Duodenal mucosa (tissue), 2 donors: Measurements from ENCODE around the gene NTRK3.

ENCODE experiments used
- H3K27ac ChIP-seq: one replicate; pipeline ENCODE4 v1.7.0; 2013; ENCODE audit warnings: low read depth, low read length
- H3K27me3 ChIP-seq, 2 donors: one replicate each; pipeline ENCODE4 v1.7.0; 2013; ENCODE audit warnings: low read length in 2 of 2, control low read depth in 1 of 2; ENCODE audit not compliant: insufficient read depth in 2 of 2, control insufficient read depth in 1 of 2
- H3K36me3 ChIP-seq, 2 donors: one replicate each; pipeline ENCODE4 v1.7.0; 2013; ENCODE audit warnings: low read length in 2 of 2, control low read depth in 1 of 2; ENCODE audit not compliant: insufficient read depth in 2 of 2, control insufficient read depth in 1 of 2
- H3K4me1 ChIP-seq, 2 donors: one replicate each; pipeline ENCODE4 v1.7.0; 2013; ENCODE audit warnings: low read length in 2 of 2, control low read depth in 1 of 2; ENCODE audit not compliant: insufficient read depth in 2 of 2, control insufficient read depth in 1 of 2
- H3K4me3 ChIP-seq, 2 donors: one replicate each; pipeline ENCODE4 v1.7.0; 2013; ENCODE audit warnings: low read length in 2 of 2, low read depth in 1 of 2
- H3K9ac ChIP-seq, 2 donors: one replicate each; pipeline ENCODE4 v1.7.0; 2013; ENCODE audit warnings: low read length in 2 of 2, low read depth in 1 of 2
- H3K9me3 ChIP-seq, 2 donors: one replicate each; pipeline ENCODE4 v1.7.0; 2013; ENCODE audit warnings: low read length in 2 of 2, control low read depth in 1 of 2; ENCODE audit not compliant: control insufficient read depth in 1 of 2

Gene NTRK3

GRCh38 chr15:88215066-88215648 lies 41.4 kb downstream of the NTRK3 start:
- H3K4me3 ChIP-seq = no peak overlapping the region
- no peaks in the 10 kb centered on the region for H3K4me1 ChIP-seq
- H3K9me3 ChIP-seq = no peaks in the 10 kb centered on the region
- H3K36me3 ChIP-seq = no peaks in the 10 kb centered on the region
- H3K27me3 ChIP-seq = no peaks in the 10 kb centered on the region
- H3K27ac ChIP-seq = no peak overlapping the region
- no peak overlapping the region for H3K9ac ChIP-seq

GRCh38 chr15:88209111-88209510 lies 47.4 kb downstream of the NTRK3 start:
- Histone ChIP-seq H3K27ac (no peak overlapping the region), H3K9ac (no peak overlapping the region), H3K9me3 (no peaks in the 10 kb centered on the region), H3K4me3 (no peak overlapping the region), H3K36me3 (no peaks in the 10 kb centered on the region), H3K27me3 (no peaks in the 10 kb centered on the region), H3K4me1 (no peaks in the 10 kb centered on the region)

GRCh38 chr15:88208396-88208795 lies 48.1 kb downstream of the NTRK3 start:
- no peak overlapping the region for H3K4me3 ChIP-seq

GRCh38 chr15:88207565-88207964 lies 49.0 kb downstream of the NTRK3 start:
- Histone ChIP-seq H3K36me3 (no peaks in the 10 kb centered on the region), H3K27me3 (no peaks in the 10 kb centered on the region)

More at GRCh38 chr15:88208396-88208795, 48.1 kb downstream of the NTRK3 start:
- Histone ChIP-seq H3K27me3 (no peaks in the 10 kb centered on the region), H3K9ac (no peak overlapping the region), H3K27ac (no peak overlapping the region), H3K9me3 (no peaks in the 10 kb centered on the region), H3K36me3 (no peaks in the 10 kb centered on the region), H3K4me1 (no peaks in the 10 kb centered on the region)

GRCh38 chr15:88204584-88204983 lies 52.0 kb downstream of the NTRK3 start:
- H3K9me3 ChIP-seq = no peaks in the 10 kb centered on the region
- no peaks in the 10 kb centered on the region for H3K27me3 ChIP-seq
- no peak overlapping the region for H3K9ac ChIP-seq
- H3K4me3 ChIP-seq = no peak overlapping the region
- H3K36me3 ChIP-seq = no peaks in the 10 kb centered on the region
- no peaks in the 10 kb centered on the region for H3K4me1 ChIP-seq
- H3K27ac ChIP-seq = no peak overlapping the region

More at GRCh38 chr15:88207565-88207964, 49.0 kb downstream of the NTRK3 start:
- Histone ChIP-seq H3K4me3 (no peak overlapping the region), H3K4me1 (no peaks in the 10 kb centered on the region), H3K9me3 (no peaks in the 10 kb centered on the region), H3K27ac (no peak overlapping the region), H3K9ac (no peak overlapping the region)

GRCh38 chr15:88202231-88202630 lies 54.3 kb downstream of the NTRK3 start:
- H3K9me3 ChIP-seq = no peaks in the 10 kb centered on the region
- no peaks in the 10 kb centered on the region for H3K4me1 ChIP-seq
- no peak overlapping the region for H3K9ac ChIP-seq
- no peak overlapping the region for H3K27ac ChIP-seq
- H3K27me3 ChIP-seq = no peaks in the 10 kb centered on the region
- no peaks in the 10 kb centered on the region for H3K36me3 ChIP-seq
- H3K4me3 ChIP-seq = no peak overlapping the region

GRCh38 chr15:88201207-88201606 lies 55.3 kb downstream of the NTRK3 start:
- no peak overlapping the region for H3K27ac ChIP-seq
- H3K27me3 ChIP-seq = no peaks in the 10 kb centered on the region
- H3K36me3 ChIP-seq = no peaks in the 10 kb centered on the region

GRCh38 chr15:88196961-88197360 lies 59.6 kb downstream of the NTRK3 start:
- Histone ChIP-seq H3K27ac (no peak overlapping the region), H3K4me1 (no peaks in the 10 kb centered on the region), H3K27me3 (no peaks in the 10 kb centered on the region), H3K9ac (no peak overlapping the region), H3K9me3 (no peaks in the 10 kb centered on the region), H3K4me3 (no peak overlapping the region), H3K36me3 (no peaks in the 10 kb centered on the region)

More at GRCh38 chr15:88201207-88201606, 55.3 kb downstream of the NTRK3 start:
- H3K9ac ChIP-seq = no peak overlapping the region
- H3K4me1 ChIP-seq = no peaks in the 10 kb centered on the region
- H3K4me3 ChIP-seq = no peak overlapping the region
- H3K9me3 ChIP-seq = no peaks in the 10 kb centered on the region

- H3K4me3 ChIP-seq = no peak overlapping the region
- no peak overlapping the region for H3K27ac ChIP-seq
- no peak overlapping the region for H3K9ac ChIP-seq
- no peaks in the 10 kb centered on the region for H3K4me1 ChIP-seq
- H3K9me3 ChIP-seq = no peaks in the 10 kb centered on the region
- no peaks in the 10 kb centered on the region for H3K27me3 ChIP-seq
- H3K36me3 ChIP-seq = no peaks in the 10 kb centered on the region
Measured at GRCh38 chr15:88194162-88194561, 62.4 kb downstream of the NTRK3 start.

- H3K4me1 ChIP-seq = no peaks in the 10 kb centered on the region
- H3K36me3 ChIP-seq = no peaks in the 10 kb centered on the region
- H3K4me3 ChIP-seq = no peak overlapping the region
- no peak overlapping the region for H3K9ac ChIP-seq
- no peak overlapping the region for H3K27ac ChIP-seq
- no peaks in the 10 kb centered on the region for H3K27me3 ChIP-seq
- H3K9me3 ChIP-seq = no peaks in the 10 kb centered on the region
Measured at GRCh38 chr15:88193415-88193814, 63.1 kb downstream of the NTRK3 start.

- Histone ChIP-seq H3K4me1 (no peaks in the 10 kb centered on the region), H3K27ac (no peak overlapping the region), H3K4me3 (no peak overlapping the region), H3K36me3 (no peaks in the 10 kb centered on the region), H3K9me3 (no peaks in the 10 kb centered on the region), H3K9ac (no peak overlapping the region), H3K27me3 (no peaks in the 10 kb centered on the region)
Measured at GRCh38 chr15:88191812-88192165, 64.8 kb downstream of the NTRK3 start.
